Mucosa of rectum (tissue), 2 donors: ENCODE results near the gene THOC3.
"Not testable (repeated sequence)": the region's sequence is repeated elsewhere in the genome, so short reads cannot be mapped to it uniquely, and the experiment has no call there.

Source experiments
- H3K27ac ChIP-seq, 2 donors: one replicate each; pipeline ENCODE4 v1.7.0; 2013; ENCODE audit warnings: inconsistent platforms in 2 of 2, low read depth in 2 of 2, low read length in 2 of 2
- H3K27me3 ChIP-seq, 2 donors: one replicate each; pipeline ENCODE4 v1.7.0; 2013; ENCODE audit warnings: low read length in 2 of 2; ENCODE audit not compliant: control insufficient read depth in 2 of 2, insufficient read depth in 2 of 2
- H3K36me3 ChIP-seq, 2 donors: one replicate each; pipeline ENCODE4 v1.7.0; 2013; ENCODE audit warnings: low read length in 2 of 2; ENCODE audit not compliant: control insufficient read depth in 2 of 2, insufficient read depth in 2 of 2
- H3K4me1 ChIP-seq, 2 donors: one replicate each; pipeline ENCODE4 v1.7.0; 2013; ENCODE audit warnings: low read length in 2 of 2, mild to moderate bottlenecking in 1 of 2; ENCODE audit not compliant: control insufficient read depth in 2 of 2, insufficient read depth in 2 of 2
- H3K4me3 ChIP-seq, 2 donors: one replicate each; pipeline ENCODE4 v1.7.0; 2013; ENCODE audit warnings: low read length in 2 of 2
- H3K9ac ChIP-seq, 2 donors: one replicate each; pipeline ENCODE4 v1.7.0; 2013; ENCODE audit warnings: low read length in 2 of 2, low read depth in 1 of 2, mild to moderate bottlenecking in 1 of 2
- H3K9me3 ChIP-seq, 2 donors: one replicate each; pipeline ENCODE4 v1.7.0; 2013; ENCODE audit warnings: low read length in 2 of 2; ENCODE audit not compliant: control insufficient read depth in 2 of 2
- donor health status: healthy.
- donor health status: Normal muscosa, but diverticular disease.

Gene THOC3

GRCh38 chr5:175943253-175943652 is 24.9 kb downstream of the THOC3 start:
- not testable (repeated sequence) for H3K27ac ChIP-seq, H3K9me3 ChIP-seq, H3K4me3 ChIP-seq, H3K27me3 ChIP-seq, H3K4me1 ChIP-seq, H3K9ac ChIP-seq, H3K36me3 ChIP-seq

- H3K9me3 ChIP-seq, H3K4me3 ChIP-seq, H3K4me1 ChIP-seq: not testable (repeated sequence)
Measured at GRCh38 chr5:175940632-175941031, 27.5 kb downstream of the THOC3 start.

GRCh38 chr5:175938489-175938888 is 29.6 kb downstream of the THOC3 start:
- not testable (repeated sequence) for H3K27me3 ChIP-seq, H3K9me3 ChIP-seq, H3K27ac ChIP-seq, H3K4me1 ChIP-seq, H3K36me3 ChIP-seq, H3K4me3 ChIP-seq, H3K9ac ChIP-seq

More at GRCh38 chr5:175940632-175941031, 27.5 kb downstream of the THOC3 start:
- H3K36me3 ChIP-seq, H3K9ac ChIP-seq, H3K27ac ChIP-seq, H3K27me3 ChIP-seq: not testable (repeated sequence)

GRCh38 chr5:175928752-175929151 is 39.4 kb downstream of the THOC3 start:
- not testable (repeated sequence) for H3K9me3 ChIP-seq, H3K27me3 ChIP-seq, H3K9ac ChIP-seq, H3K36me3 ChIP-seq, H3K27ac ChIP-seq, H3K4me3 ChIP-seq, H3K4me1 ChIP-seq

- H3K36me3 ChIP-seq, H3K27me3 ChIP-seq, H3K4me3 ChIP-seq, H3K4me1 ChIP-seq, H3K27ac ChIP-seq, H3K9me3 ChIP-seq, H3K9ac ChIP-seq: not testable (repeated sequence)
Measured at GRCh38 chr5:175925106-175925505, 43.0 kb downstream of the THOC3 start.

- H3K9ac ChIP-seq: no peak overlapping the region
- H3K27me3 ChIP-seq: no peaks in the 10 kb centered on the region
- no peaks in the 10 kb centered on the region for H3K4me1 ChIP-seq
- H3K9me3 ChIP-seq: no peaks in the 10 kb centered on the region
- no peak overlapping the region for H3K27ac ChIP-seq
- no peaks in the 10 kb centered on the region for H3K36me3 ChIP-seq
- H3K4me3 ChIP-seq: no peak overlapping the region
Measured at GRCh38 chr5:175922192-175922885, 45.8 kb downstream of the THOC3 start.

- H3K27me3 ChIP-seq: no peaks in the 10 kb centered on the region
- no peaks in the 10 kb centered on the region for H3K36me3 ChIP-seq
- no peak overlapping the region for H3K4me3 ChIP-seq
- H3K27ac ChIP-seq: no peak overlapping the region
- no peaks in the 10 kb centered on the region for H3K4me1 ChIP-seq
- H3K9ac ChIP-seq: no peak overlapping the region
- H3K9me3 ChIP-seq: no peaks in the 10 kb centered on the region
Measured at GRCh38 chr5:175921061-175921730, 46.9 kb downstream of the THOC3 start.

GRCh38 chr5:175920231-175920811 is 47.8 kb downstream of the THOC3 start:
- H3K4me3 ChIP-seq: no peak overlapping the region
- no peaks in the 10 kb centered on the region for H3K36me3 ChIP-seq
- no peak overlapping the region for H3K9ac ChIP-seq
- H3K9me3 ChIP-seq: no peaks in the 10 kb centered on the region
- H3K27me3 ChIP-seq: no peaks in the 10 kb centered on the region
- no peak overlapping the region for H3K27ac ChIP-seq
- no peaks in the 10 kb centered on the region for H3K4me1 ChIP-seq

GRCh38 chr5:175915066-175916037 is 52.8 kb downstream of the THOC3 start:
- not testable (repeated sequence) for H3K36me3 ChIP-seq, H3K27me3 ChIP-seq, H3K4me1 ChIP-seq, H3K9me3 ChIP-seq, H3K9ac ChIP-seq, H3K4me3 ChIP-seq, H3K27ac ChIP-seq
